ENCODE data around the gene TOP3A. TPM values are rescaled to one million over a fixed set of nuclear protein-coding genes. Genes with fewer than 3 reads are reported as not detected.
"Not testable (repeated sequence)": the region's sequence is repeated elsewhere in the genome, so short reads cannot be mapped to it uniquely, and the experiment has no call there.

Gene TOP3A
- total and polyA plus RNA-seq, 8 donors = 24.7 to 65.1 (median 50.7) TPM

GRCh38 chr17:18339933-18340332, 25.1 kb upstream of the TOP3A start:
- H3K4me1 ChIP-seq = no peaks in the 10 kb centered on the region
- no peaks in the 10 kb centered on the region for H3K27me3 ChIP-seq
- DNase-seq = no peak
- no peak overlapping the region for H3K27ac ChIP-seq
- no peak overlapping the region for H3K4me3 ChIP-seq
- no peak for TF ChIP-seq CTCF (IDR thresholded peaks at IDR 0.05)
- H3K36me3 ChIP-seq = peaks cover 0 to 86% of the 10 kb centered on the region in 2 donors
- intact Hi-C loops (cut with DNase I) = no loop called here
- no peak for ATAC-seq
- H3K9me3 ChIP-seq = no peaks in the 10 kb centered on the region

- H3K27me3 ChIP-seq; H3K27ac ChIP-seq; DNase-seq; H3K4me3 ChIP-seq; H3K9me3 ChIP-seq; ATAC-seq; intact Hi-C loops (cut with DNase I); H3K4me1 ChIP-seq: not testable (repeated sequence)
- H3K36me3 ChIP-seq = peaks cover 0 to 88% of the 10 kb centered on the region in 2 donors
These were observed 23.4 kb upstream of the TOP3A start for GRCh38 chr17:18338158-18338557.

GRCh38 chr17:18332909-18333489, 18.2 kb upstream of the TOP3A start:
- no peak overlapping the region for H3K4me3 ChIP-seq
- DNase-seq = no peak
- H3K4me1 ChIP-seq = no peaks in the 10 kb centered on the region
- H3K36me3 ChIP-seq = peaks cover 0 to 95% of the 10 kb centered on the region in 2 donors
- ATAC-seq = no peak
- no peaks in the 10 kb centered on the region for H3K9me3 ChIP-seq
- no peaks in the 10 kb centered on the region for H3K27me3 ChIP-seq
- no peak overlapping the region for H3K27ac ChIP-seq
- intact Hi-C loops (cut with DNase I) = no loop called here
- TF ChIP-seq CTCF (IDR thresholded peaks at IDR 0.05) = no peak

- H3K27me3 ChIP-seq = no peaks in the 10 kb centered on the region
- H3K27ac ChIP-seq = no peak overlapping the region
- DNase-seq (no peak), ATAC-seq (no peak)
- intact Hi-C loops (cut with DNase I) = no loop called here
- no peaks in the 10 kb centered on the region for H3K9me3 ChIP-seq
- TF ChIP-seq CTCF (IDR thresholded peaks at IDR 0.05) = no peak
- no peak overlapping the region for H3K4me3 ChIP-seq
- peaks cover 0 to 99% of the 10 kb centered on the region in 2 donors for H3K36me3 ChIP-seq
- no peaks in the 10 kb centered on the region for H3K4me1 ChIP-seq
These were observed 17.1 kb upstream of the TOP3A start for GRCh38 chr17:18331879-18332278.

- Histone ChIP-seq H3K4me1 (peaks cover 0 to 10% of the 10 kb centered on the region in 2 donors), H3K27ac (no peak overlapping the region), H3K4me3 (no peak overlapping the region), H3K27me3 (no peaks in the 10 kb centered on the region), H3K36me3 (peaks cover 0 to 99% of the 10 kb centered on the region in 2 donors), H3K9me3 (no peaks in the 10 kb centered on the region)
- ATAC-seq (no peak), DNase-seq (no peak)
- intact Hi-C loops (cut with DNase I) = no loop called here
- TF ChIP-seq CTCF (IDR thresholded peaks at IDR 0.05) = no peak
These were observed 13.9 kb upstream of the TOP3A start for GRCh38 chr17:18328643-18329204.

GRCh38 chr17:18327556-18327955, 12.8 kb upstream of the TOP3A start:
- Histone ChIP-seq H3K27ac (no peak overlapping the region), H3K4me3 (no peak overlapping the region), H3K27me3 (no peaks in the 10 kb centered on the region), H3K4me1 (peaks cover 0 to 10% of the 10 kb centered on the region in 2 donors), H3K9me3 (no peaks in the 10 kb centered on the region), H3K36me3 (peaks cover 0 to 100% of the 10 kb centered on the region in 2 donors)
- DNase-seq = no peak
- no peak for TF ChIP-seq CTCF (IDR thresholded peaks at IDR 0.05)
- no peak for ATAC-seq
- intact Hi-C loops (cut with DNase I) = no loop called here

All from left lung (tissue), 10 donors.